ENCODE data around the gene GPR55.

The GPR55 gene

GRCh38 chr2:230865766-230866755 lies 59.0 kb downstream of the GPR55 start:
- DNase-seq = no peak

DNA sequence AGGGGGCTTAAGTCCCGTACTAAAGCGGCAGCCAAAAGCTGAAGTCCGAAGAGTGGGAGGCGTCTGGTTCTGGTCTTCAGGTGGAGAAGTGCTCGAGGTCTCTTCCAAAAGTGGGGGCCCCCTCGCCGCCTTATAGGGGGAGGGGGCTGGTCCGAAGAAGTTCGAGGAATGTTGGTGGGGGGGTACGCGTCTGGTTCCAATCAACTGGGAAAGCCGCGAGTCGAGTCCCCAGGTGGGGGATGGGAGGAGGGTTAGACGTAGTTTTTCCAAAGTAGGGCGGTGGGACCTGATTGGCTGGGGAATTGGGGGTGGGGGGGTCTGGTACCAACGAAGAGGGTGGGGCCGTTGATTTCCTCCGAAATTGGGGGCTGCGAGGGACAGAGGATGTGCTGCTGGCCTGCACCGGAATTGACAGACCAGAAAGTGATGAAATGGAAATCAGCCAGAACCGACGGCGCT lies 59.7 kb downstream of the GPR55 start:
- no peak for DNase-seq

- no peak for DNase-seq
These were observed 60.3 kb downstream of the GPR55 start, which contains the start of gene ITM2C for GRCh38 chr2:230864605-230865306. TSS of gene ITM2C (plus strand) at chr2:230864942. CDS start at chr2:230865026, 84 bp downstream.

DNA sequence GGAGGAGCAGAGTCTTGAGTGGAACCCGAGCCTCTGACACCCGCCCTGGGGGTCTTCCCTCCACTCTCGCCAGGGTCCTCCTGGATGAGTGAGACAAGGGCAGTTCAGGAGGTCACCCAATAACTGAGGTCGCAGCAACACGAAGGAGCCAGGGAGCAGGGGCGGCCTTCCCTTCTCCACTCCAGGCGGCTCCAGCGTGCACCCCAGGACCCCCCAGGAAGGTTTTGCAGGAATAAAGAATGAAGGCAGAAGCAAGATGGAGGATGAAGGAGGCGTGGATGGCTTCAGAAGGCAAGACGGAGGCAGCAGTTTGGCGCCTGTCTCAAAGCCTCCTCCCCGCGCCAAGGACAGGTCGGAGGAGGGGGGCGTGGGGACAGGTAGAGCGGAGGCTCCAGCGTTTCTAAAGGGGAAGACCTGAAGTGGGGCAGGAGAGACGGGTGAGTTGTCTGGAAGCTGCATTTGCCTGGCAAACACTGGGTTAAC lies 60.9 kb downstream of the GPR55 start:
- no peak for DNase-seq

- DNase-seq = no peak
These were observed 61.5 kb downstream of the GPR55 start for GRCh38 chr2:230863442-230864121.

- DNase-seq = no peak
These were observed 62.0 kb downstream of the GPR55 start for GRCh38 chr2:230863031-230863430.

GRCh38 chr2:230862292-230862691 lies 62.8 kb downstream of the GPR55 start:
- DNase-seq = no peak

GRCh38 chr2:230861552-230862255 lies 63.3 kb downstream of the GPR55 start:
- DNase-seq = no peak
